H9 (cell line): ENCODE data around the gene PREX1. TPM values are rescaled to one million over a fixed set of nuclear protein-coding genes. Genes with fewer than 3 reads are reported as not detected.

Source experiments
- DNase-seq: peaks from one replicate; pipeline ENCODE4 v3.0.0-alpha.2; 2017
- H2AFZ ChIP-seq: one replicate; pipeline ENCODE4 v1.6.1; 2013; ENCODE audit warnings: mild to moderate bottlenecking, low read length, control low read depth, moderate library complexity
- H2AK5ac ChIP-seq: 2 replicates; pipeline ENCODE4 v1.6.1; 2013; ENCODE audit warnings: low read length, control low read depth, mixed read lengths; ENCODE audit not compliant: insufficient read length
- H2BK120ac ChIP-seq: one replicate; pipeline ENCODE4 v1.6.1; 2013; ENCODE audit warnings: low read depth, mild to moderate bottlenecking, low read length, control low read depth, inconsistent platforms; ENCODE audit not compliant: poor library complexity, severe bottlenecking
- H2BK12ac ChIP-seq: 2 replicates; pipeline ENCODE4 v1.6.1; 2013; ENCODE audit warnings: low read length, control low read depth, mixed read lengths, low read depth; ENCODE audit not compliant: insufficient read length
- H2BK15ac ChIP-seq: 2 replicates; pipeline ENCODE4 v1.6.1; 2013; ENCODE audit warnings: low read depth, low read length, control low read depth
- H2BK20ac ChIP-seq: one replicate; pipeline ENCODE4 v1.6.1; 2013; ENCODE audit warnings: low read depth, mild to moderate bottlenecking, low read length, control low read depth, inconsistent platforms; ENCODE audit not compliant: poor library complexity, severe bottlenecking
- H2BK5ac ChIP-seq: 2 replicates; pipeline ENCODE4 v1.6.1; 2013; ENCODE audit warnings: low read length, control low read depth, mixed read lengths; ENCODE audit not compliant: insufficient read length
- H3K14ac ChIP-seq: 2 replicates; pipeline ENCODE4 v1.6.1; 2013; ENCODE audit warnings: low read length, control low read depth; ENCODE audit not compliant: insufficient read depth
- H3K18ac ChIP-seq: 2 replicates; pipeline ENCODE4 v1.6.1; 2013; ENCODE audit warnings: low read depth, mild to moderate bottlenecking, mixed read lengths, low read length, control low read depth; ENCODE audit not compliant: insufficient read length
- H3K23ac ChIP-seq: 2 replicates; pipeline ENCODE4 v1.6.1; 2013; ENCODE audit warnings: low read length, control low read depth, mixed read lengths, low read depth; ENCODE audit not compliant: insufficient read length
- H3K23me2 ChIP-seq: 2 replicates; pipeline ENCODE4 v1.6.1; 2013; ENCODE audit warnings: low read depth, mild to moderate bottlenecking, mixed read lengths, low read length, control low read depth; ENCODE audit not compliant: insufficient read length, poor library complexity, severe bottlenecking
- H3K27ac ChIP-seq: 2 replicates; pipeline ENCODE4 v1.5.1; 2013; ENCODE audit warnings: low read length, control low read depth, mixed read lengths, low read depth; ENCODE audit not compliant: insufficient read length
- H3K27me3 ChIP-seq: 2 replicates; pipeline ENCODE4 v1.6.1; 2013; ENCODE audit warnings: low read length, control low read depth, inconsistent platforms; ENCODE audit not compliant: insufficient read depth
- H3K4ac ChIP-seq: 2 replicates; pipeline ENCODE4 v1.6.1; 2013; ENCODE audit warnings: low read depth, mild to moderate bottlenecking, control low read depth, inconsistent platforms, low read length, moderate library complexity
- H3K4me1 ChIP-seq: 2 replicates; pipeline ENCODE4 v1.6.1; 2013; ENCODE audit warnings: low read length, control low read depth, inconsistent platforms; ENCODE audit not compliant: insufficient read depth
- H3K4me2 ChIP-seq: 2 replicates; pipeline ENCODE4 v1.6.1; 2013; ENCODE audit warnings: low read length, control low read depth, mixed read lengths; ENCODE audit not compliant: insufficient read length, insufficient read depth
- H3K56ac ChIP-seq: 2 replicates; pipeline ENCODE4 v1.6.1; 2013; ENCODE audit warnings: low read depth, mild to moderate bottlenecking, mixed read lengths, low read length, control low read depth; ENCODE audit not compliant: insufficient read length
- H3K79me1 ChIP-seq: 2 replicates; pipeline ENCODE4 v1.6.1; 2013; ENCODE audit warnings: low read depth, mild to moderate bottlenecking, moderate library complexity, low read length, control low read depth, inconsistent platforms; ENCODE audit not compliant: insufficient read depth, poor library complexity, severe bottlenecking
- H3K79me2 ChIP-seq: 2 replicates; pipeline ENCODE4 v1.6.1; 2013; ENCODE audit warnings: low read length, control low read depth, inconsistent platforms; ENCODE audit not compliant: insufficient read depth
- H3K9ac ChIP-seq: 2 replicates; pipeline ENCODE4 v1.6.1; 2013; ENCODE audit warnings: low read length, control low read depth, mixed read lengths; ENCODE audit not compliant: insufficient read length; ENCODE audit errors: extremely low read depth
- H3K9me3 ChIP-seq: one replicate; pipeline ENCODE4 v1.6.1; 2013; ENCODE audit warnings: low read depth, low read length, inconsistent platforms; ENCODE audit not compliant: control insufficient read depth
- H3T11ph ChIP-seq: one replicate; pipeline ENCODE4 v1.6.1; 2013; ENCODE audit warnings: mild to moderate bottlenecking, low read length, control low read depth, inconsistent platforms
- H4K20me1 ChIP-seq: one replicate; pipeline ENCODE4 v1.6.1; 2013; ENCODE audit not compliant: control insufficient read depth, insufficient read length, insufficient read depth
- H4K5ac ChIP-seq: 2 replicates; pipeline ENCODE4 v1.6.1; 2013; ENCODE audit warnings: low read depth, mild to moderate bottlenecking, mixed read lengths, low read length, control low read depth; ENCODE audit not compliant: insufficient read length
- H4K8ac ChIP-seq: replicated peaks from 2 replicates; pipeline ENCODE4 v1.6.1; 2013; ENCODE audit warnings: low read length, control low read depth, mixed read lengths, low read depth; ENCODE audit not compliant: insufficient read length
- H4K91ac ChIP-seq: 2 replicates; pipeline ENCODE4 v1.6.1; 2013; ENCODE audit warnings: low read depth, mild to moderate bottlenecking, moderate library complexity, mixed read lengths, low read length, control low read depth; ENCODE audit not compliant: insufficient read length
- H3K27ac Mint-ChIP-seq, 3 experiments: 2 replicates in 2 of 3; 3 replicates in 1 of 3; pipeline ENCODE4 v1.8.0; 2020 to 2021; ENCODE audit warnings: mixed read lengths in 3 of 3, mild to moderate bottlenecking in 1 of 3, moderate library complexity in 1 of 3
- H3K27me3 Mint-ChIP-seq: 2 replicates; pipeline ENCODE4 v1.8.0; 2021; ENCODE audit warnings: low read depth, mild to moderate bottlenecking, moderate library complexity, mixed read lengths
- H3K36me3 Mint-ChIP-seq, 3 experiments: 2 replicates in 2 of 3; 3 replicates in 1 of 3; pipeline ENCODE4 v1.8.0; 2020 to 2021; ENCODE audit warnings: low read depth in 3 of 3, mixed read lengths in 3 of 3; ENCODE audit not compliant: insufficient read depth in 1 of 3
- H3K4me1 Mint-ChIP-seq, 2 experiments: 2 replicates each; pipeline ENCODE4 v1.8.0; 2020; ENCODE audit warnings: mixed read lengths in 2 of 2
- H3K4me3 Mint-ChIP-seq, 2 experiments: 2 replicates in 1 of 2; 3 replicates in 1 of 2; pipeline ENCODE4 v1.8.0; 2020 to 2021; ENCODE audit warnings: mild to moderate bottlenecking in 2 of 2, mixed read lengths in 2 of 2, moderate library complexity in 1 of 2
- H3K9me3 Mint-ChIP-seq, 2 experiments: 2 replicates in 1 of 2; 3 replicates in 1 of 2; pipeline ENCODE4 v1.8.0; 2020; ENCODE audit warnings: mild to moderate bottlenecking in 2 of 2, mixed read lengths in 2 of 2, moderate library complexity in 1 of 2
- CTCF ChIP-seq: fragments of 200-600 bp; sonication (generic); conservative IDR thresholded peaks from 3 replicates; pipeline ENCODE4 v1.8.0; 2021; ENCODE audit warnings: antibody characterized with exemption, mild to moderate bottlenecking
- WGBS: extraction: QIAGEN DNeasy Blood & Tissue Kit; methylation state at CpG from one replicate; pipeline ENCODE4 v1.1.7; 2013; ENCODE audit warnings: missing lambda C conversion rate, low lambda C conversion rate, mixed read lengths; ENCODE audit not compliant: insufficient read length; ENCODE audit errors: extremely low coverage; 5-methylcytosine and 5-hydroxymethylcytosine counted together
- total RNA-seq: library from RNA; stranded (reverse); gene quantifications from 2 replicates; pipeline ENCODE4 v1.2.1, GENCODE V29; 2021

The PREX1 gene
- total RNA-seq, 1 experiment from 2014 or later: 6.6 TPM

DNA sequence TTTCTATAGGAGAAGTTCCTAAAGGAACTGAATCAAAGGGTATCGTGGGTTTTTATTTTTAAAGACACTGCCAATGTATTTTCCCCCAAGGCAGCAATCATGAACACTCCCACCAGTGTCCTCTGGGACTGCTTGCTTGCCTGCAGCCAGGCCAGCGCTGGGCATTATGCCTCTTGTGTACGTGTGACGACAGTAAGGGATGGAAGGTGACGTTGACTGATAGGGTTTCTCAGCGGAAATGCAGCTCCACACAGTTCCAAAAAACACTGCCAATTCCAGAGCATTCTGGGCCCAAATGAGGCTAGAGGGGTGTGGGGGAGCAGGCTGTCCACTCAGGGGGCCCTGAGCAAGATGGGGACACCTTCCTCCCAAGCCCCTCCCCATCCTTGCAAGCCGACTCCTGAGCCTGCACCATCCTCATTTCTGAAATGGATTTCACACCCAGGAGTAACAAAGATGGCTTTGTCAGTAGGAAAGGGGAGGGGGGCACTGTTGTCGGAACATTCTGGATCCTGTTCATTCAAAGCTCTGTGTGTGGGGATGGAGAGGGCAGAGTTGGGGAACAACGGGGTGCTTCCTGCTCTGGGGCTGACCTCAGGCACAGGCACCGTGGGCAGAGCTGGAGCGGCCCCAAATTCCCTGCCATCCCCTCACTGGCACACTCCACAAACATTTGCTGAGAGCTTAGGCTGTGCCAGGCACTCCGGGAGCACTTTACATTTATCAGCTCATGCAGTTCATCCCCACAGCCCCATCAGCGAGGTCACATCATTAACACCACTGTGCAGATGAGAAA lies 20.0 kb downstream of the PREX1 start:
- Histone ChIP-seq H4K91ac (no peak overlapping the region), H2BK120ac (no peak overlapping the region), H3K79me1 (no peaks in the 10 kb centered on the region), H3K4me1 (no peaks in the 10 kb centered on the region), H2AFZ (no peak overlapping the region), H4K20me1 (no peaks in the 10 kb centered on the region), H2AK5ac (no peak overlapping the region), H3K9ac (no peak overlapping the region), H2BK15ac (no peak overlapping the region), H2BK20ac (no peak overlapping the region), H3K56ac (no peak overlapping the region), H3K27me3 (no peaks in the 10 kb centered on the region), H2BK5ac (no peak overlapping the region), H3K18ac (no peak overlapping the region), H4K8ac (no peak overlapping the region), H3K79me2 (no peaks in the 10 kb centered on the region), H3K14ac (no peak overlapping the region), H3K27ac (no peak overlapping the region), H3K4me2 (no peak overlapping the region), H3K4ac (no peak overlapping the region), H2BK12ac (no peak overlapping the region), H4K5ac (no peak overlapping the region), H3K23me2 (no peaks in the 10 kb centered on the region), H3K9me3 (no peaks in the 10 kb centered on the region), H3K23ac (no peak overlapping the region), H3T11ph (no peak overlapping the region)
- no peak overlapping the region for H3K4me3 Mint-ChIP-seq
- peaks cover 2% of the 10 kb centered on the region for H3K27me3 Mint-ChIP-seq
- TF ChIP-seq CTCF: no peak
- peaks cover 0 to 9% (median 7%) of the 10 kb centered on the region in 3 experiments; a peak in 3 of 7 replicates for H3K36me3 Mint-ChIP-seq
- no peak overlapping the region for H3K27ac Mint-ChIP-seq
- no CpG with 5 or more reads among the region's 13 CpGs for WGBS
- peaks cover 3 to 6% of the 10 kb centered on the region in 2 experiments; a peak in 4 of 5 replicates for H3K9me3 Mint-ChIP-seq
- DNase-seq: no peak
- peaks cover 0 to 5% of the 10 kb centered on the region in 2 experiments; a peak in 1 of 4 replicates for H3K4me1 Mint-ChIP-seq
